Panc1 (cell line): ENCODE data around the gene ELL2. TPM values are rescaled to one million over a fixed set of nuclear protein-coding genes. Genes with fewer than 3 reads are reported as not detected.

Source experiments
- ATAC-seq: fragments of 200-7000 bp; cut with Tn5 transposase; 2 replicates; pipeline ENCODE4 v1.9.1; 2020; ENCODE audit warnings: mild to moderate bottlenecking, moderate library complexity
- BruUV-seq: library from RNA; stranded (reverse); fragments of 400-500 nt; replicated peaks from 2 replicates; lab custom pipeline; 2021; lab: Mats Ljungman, UMichigan
- CTCF ChIA-PET: fragments of 300-600 bp; sonication (Branson Sonifier 250); formaldehyde crosslinking; loops from one replicate; lab custom pipeline; 2022; ENCODE audit warnings: antibody characterized with exemption; lab: Charles Lee
- POLR2A ChIA-PET: fragments of 300-600 bp; sonication (Branson Sonifier 250); formaldehyde crosslinking; loops from one replicate; lab custom pipeline; 2022; ENCODE audit warnings: antibody characterized with exemption; lab: Charles Lee
- DNase-seq: peaks from one replicate; pipeline ENCODE4 v3.0.0-alpha.2; 2010; ENCODE audit warnings: low read depth, low spot score
- H3K27ac ChIP-seq: 2 replicates; pipeline ENCODE4 v1.5.1; 2011; ENCODE audit warnings: mild to moderate bottlenecking, low read length, inconsistent platforms
- H3K27me3 ChIP-seq: fragments of 200-500 bp; sonication (Bioruptor generic); 2 replicates; pipeline ENCODE4 v1.6.0; 2014; ENCODE audit warnings: low read length, inconsistent platforms; ENCODE audit not compliant: control insufficient read depth, insufficient read depth
- H3K36me3 ChIP-seq: fragments of 200-500 bp; sonication (Bioruptor generic); 2 replicates; pipeline ENCODE4 v1.5.1; 2014; ENCODE audit warnings: inconsistent platforms, mild to moderate bottlenecking, low read length, moderate library complexity; ENCODE audit not compliant: control insufficient read depth, insufficient read depth
- H3K4me1 ChIP-seq: 2 replicates; pipeline ENCODE4 v1.5.1; 2011; ENCODE audit warnings: inconsistent platforms, mild to moderate bottlenecking, low read length, moderate library complexity; ENCODE audit not compliant: control insufficient read depth, insufficient read depth
- H3K4me3 ChIP-seq, 2 experiments: 2 replicates each; pipeline ENCODE4 v1.5.1; 2011 to 2012; ENCODE audit warnings: low read depth in 2 of 2, low read length in 2 of 2, mild to moderate bottlenecking in 2 of 2, inconsistent platforms in 1 of 2, moderate library complexity in 1 of 2
- H3K9me3 ChIP-seq: fragments of 200-500 bp; sonication (Bioruptor generic); 2 replicates; pipeline ENCODE4 v1.5.1; 2014; ENCODE audit warnings: low read depth, mild to moderate bottlenecking, inconsistent platforms, low read length, moderate library complexity; ENCODE audit not compliant: control insufficient read depth, insufficient read depth
- POLR2AphosphoS5 ChIP-seq: IDR thresholded peaks from 2 replicates; pipeline ENCODE4 v1.6.1; 2012; ENCODE audit warnings: mild to moderate bottlenecking, low read depth, low read length, moderate library complexity
- SIN3A ChIP-seq: IDR thresholded peaks from 2 replicates; pipeline ENCODE4 v1.6.1; 2012; ENCODE audit warnings: low read depth, mild to moderate bottlenecking, low read length, moderate library complexity, borderline replicate concordance; ENCODE audit not compliant: insufficient read depth
- TCF7L2 ChIP-seq: IDR thresholded peaks from 2 replicates; pipeline ENCODE4 v1.6.1; 2011; ENCODE audit warnings: mild to moderate bottlenecking, low read depth, low read length, inconsistent platforms
- in situ Hi-C: cut with HindIII; loops from 2 replicates; pipeline ENCODE4 v1.10.0; 2016; ENCODE audit warnings: low sequenced_read_pairs, low pct_unique_long_range_greater_than_20kb
- intact Hi-C: fragments of 100-400 bp; cut with micrococcal nuclease; formaldehyde crosslinking; loops from one replicate; pipeline ENCODE4 v1.10.0; 2022; ENCODE audit not compliant: unreplicated experiment
- total RNA-seq: library from RNA; stranded (reverse); gene quantifications from one replicate; pipeline ENCODE4 v1.2.1, GENCODE V29; 2021; ENCODE audit not compliant: unreplicated experiment
- TF ChIP-seq, protein P1 (sequence below): fragments of 450-650 bp; IDR thresholded peaks from 2 replicates; pipeline ENCODE4 v1.5.1; 2017; ENCODE audit warnings: mild to moderate bottlenecking
- TF ChIP-seq, protein P2 (sequence below), 2 experiments: IDR thresholded peaks; 2 replicates each; pipeline ENCODE4 v1.6.1; 2011 to 2012; ENCODE audit warnings: low read depth in 2 of 2, control low read depth in 1 of 2, low read length in 1 of 2, mild to moderate bottlenecking in 1 of 2, moderate library complexity in 1 of 2; ENCODE audit not compliant: insufficient read depth in 1 of 2

ELL2 gene
- total RNA-seq, 1 experiment from 2014 or later = 68.5 TPM

DNA sequence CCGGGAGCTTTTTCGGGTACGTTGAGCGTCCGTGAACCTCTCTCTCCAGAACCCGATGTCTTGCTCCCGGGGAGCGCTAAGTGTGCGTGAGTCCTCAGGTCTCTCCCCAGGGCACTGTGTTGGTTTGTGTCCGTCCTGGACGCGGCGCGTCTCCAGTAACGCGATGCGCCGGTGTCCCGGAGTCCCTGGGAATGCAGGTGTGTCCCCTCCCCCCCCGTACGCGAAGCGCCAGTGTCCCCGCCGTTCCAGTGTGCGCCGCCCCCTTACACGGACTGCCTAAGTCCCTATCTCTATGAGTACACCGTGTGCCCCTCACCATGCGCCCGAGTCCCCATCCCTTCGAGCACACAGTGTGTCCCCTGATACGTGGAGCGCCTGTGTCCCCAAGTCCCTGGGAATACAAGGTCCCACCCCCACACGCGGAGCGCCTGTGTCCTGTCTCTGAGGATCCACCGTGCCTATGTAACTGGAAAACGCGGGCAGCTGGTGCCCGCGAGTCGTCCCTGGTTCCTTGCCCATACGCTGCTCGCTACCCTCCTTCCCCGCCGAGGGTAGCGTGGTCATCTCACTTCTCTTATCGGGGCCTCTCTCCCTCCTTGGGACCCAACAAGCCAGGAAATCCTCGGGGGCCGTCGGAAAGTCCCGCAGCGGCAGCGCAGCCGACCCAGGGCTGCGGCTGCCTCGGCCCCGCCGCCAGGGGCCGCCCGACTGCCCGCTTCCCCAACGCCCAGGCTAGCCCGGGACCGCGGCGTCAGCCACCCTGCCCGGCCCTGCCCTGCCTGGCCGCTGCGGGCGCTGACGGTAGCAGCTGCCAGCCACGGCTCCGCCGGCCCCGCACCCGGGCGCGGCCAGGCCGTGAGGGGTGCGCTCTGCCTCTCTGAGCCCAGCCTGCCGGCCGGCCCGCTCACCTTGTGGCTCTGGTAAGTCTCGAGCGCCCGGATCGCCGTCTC is 709 bp downstream of the ELL2 start:
- no TSS peak for BruUV-seq
- no peaks in the 10 kb centered on the region for H3K27me3 ChIP-seq
- peaks cover 33% of the 10 kb centered on the region for H3K4me1 ChIP-seq
- peak overlapping the region; percentile 98 for H3K4me3 ChIP-seq
- H3K9me3 ChIP-seq = no peaks in the 10 kb centered on the region
- intact Hi-C loops = loop anchor here (10.0 kb wide), 1 partner anchor 204 kb away; no protein-coding TSS in a partner anchor
- TF ChIP-seq POLR2AphosphoS5 (no peak), TCF7L2 (no peak), SIN3A (peak; percentile 69; the same call in 1 of the 2 replicates)
- TF ChIP-seq, protein P1, sequence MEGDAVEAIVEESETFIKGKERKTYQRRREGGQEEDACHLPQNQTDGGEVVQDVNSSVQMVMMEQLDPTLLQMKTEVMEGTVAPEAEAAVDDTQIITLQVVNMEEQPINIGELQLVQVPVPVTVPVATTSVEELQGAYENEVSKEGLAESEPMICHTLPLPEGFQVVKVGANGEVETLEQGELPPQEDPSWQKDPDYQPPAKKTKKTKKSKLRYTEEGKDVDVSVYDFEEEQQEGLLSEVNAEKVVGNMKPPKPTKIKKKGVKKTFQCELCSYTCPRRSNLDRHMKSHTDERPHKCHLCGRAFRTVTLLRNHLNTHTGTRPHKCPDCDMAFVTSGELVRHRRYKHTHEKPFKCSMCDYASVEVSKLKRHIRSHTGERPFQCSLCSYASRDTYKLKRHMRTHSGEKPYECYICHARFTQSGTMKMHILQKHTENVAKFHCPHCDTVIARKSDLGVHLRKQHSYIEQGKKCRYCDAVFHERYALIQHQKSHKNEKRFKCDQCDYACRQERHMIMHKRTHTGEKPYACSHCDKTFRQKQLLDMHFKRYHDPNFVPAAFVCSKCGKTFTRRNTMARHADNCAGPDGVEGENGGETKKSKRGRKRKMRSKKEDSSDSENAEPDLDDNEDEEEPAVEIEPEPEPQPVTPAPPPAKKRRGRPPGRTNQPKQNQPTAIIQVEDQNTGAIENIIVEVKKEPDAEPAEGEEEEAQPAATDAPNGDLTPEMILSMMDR = peak; percentile 97
- TF ChIP-seq, protein P2, sequence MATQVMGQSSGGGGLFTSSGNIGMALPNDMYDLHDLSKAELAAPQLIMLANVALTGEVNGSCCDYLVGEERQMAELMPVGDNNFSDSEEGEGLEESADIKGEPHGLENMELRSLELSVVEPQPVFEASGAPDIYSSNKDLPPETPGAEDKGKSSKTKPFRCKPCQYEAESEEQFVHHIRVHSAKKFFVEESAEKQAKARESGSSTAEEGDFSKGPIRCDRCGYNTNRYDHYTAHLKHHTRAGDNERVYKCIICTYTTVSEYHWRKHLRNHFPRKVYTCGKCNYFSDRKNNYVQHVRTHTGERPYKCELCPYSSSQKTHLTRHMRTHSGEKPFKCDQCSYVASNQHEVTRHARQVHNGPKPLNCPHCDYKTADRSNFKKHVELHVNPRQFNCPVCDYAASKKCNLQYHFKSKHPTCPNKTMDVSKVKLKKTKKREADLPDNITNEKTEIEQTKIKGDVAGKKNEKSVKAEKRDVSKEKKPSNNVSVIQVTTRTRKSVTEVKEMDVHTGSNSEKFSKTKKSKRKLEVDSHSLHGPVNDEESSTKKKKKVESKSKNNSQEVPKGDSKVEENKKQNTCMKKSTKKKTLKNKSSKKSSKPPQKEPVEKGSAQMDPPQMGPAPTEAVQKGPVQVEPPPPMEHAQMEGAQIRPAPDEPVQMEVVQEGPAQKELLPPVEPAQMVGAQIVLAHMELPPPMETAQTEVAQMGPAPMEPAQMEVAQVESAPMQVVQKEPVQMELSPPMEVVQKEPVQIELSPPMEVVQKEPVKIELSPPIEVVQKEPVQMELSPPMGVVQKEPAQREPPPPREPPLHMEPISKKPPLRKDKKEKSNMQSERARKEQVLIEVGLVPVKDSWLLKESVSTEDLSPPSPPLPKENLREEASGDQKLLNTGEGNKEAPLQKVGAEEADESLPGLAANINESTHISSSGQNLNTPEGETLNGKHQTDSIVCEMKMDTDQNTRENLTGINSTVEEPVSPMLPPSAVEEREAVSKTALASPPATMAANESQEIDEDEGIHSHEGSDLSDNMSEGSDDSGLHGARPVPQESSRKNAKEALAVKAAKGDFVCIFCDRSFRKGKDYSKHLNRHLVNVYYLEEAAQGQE (IDR thresholded peaks at IDR 0.05; ENCODE audit: insufficient read depth in 1 of 2, low read depth in 2 of 2, low read length in 1 of 2) = 0 out of 4 replicates have a peak, but pooled peaks of 1 of the 2 experiments have one; percentile 59
- in situ Hi-C loops = no loop called here
- H3K27ac ChIP-seq = peak overlapping the region; percentile 94
- POLR2A ChIA-PET = interaction anchor here (0.5 kb wide), 1 partner anchor 313 kb away, joined by 3 read pairs; no protein-coding TSS in a partner anchor
- CTCF ChIA-PET = interaction anchor here (0.7 kb wide), 1 partner anchor 359 kb away, joined by 5 read pairs; no protein-coding TSS in a partner anchor
- H3K36me3 ChIP-seq = no peaks in the 10 kb centered on the region
- ATAC-seq = peak; percentile 80
- peak; percentile 24 for DNase-seq

DNA sequence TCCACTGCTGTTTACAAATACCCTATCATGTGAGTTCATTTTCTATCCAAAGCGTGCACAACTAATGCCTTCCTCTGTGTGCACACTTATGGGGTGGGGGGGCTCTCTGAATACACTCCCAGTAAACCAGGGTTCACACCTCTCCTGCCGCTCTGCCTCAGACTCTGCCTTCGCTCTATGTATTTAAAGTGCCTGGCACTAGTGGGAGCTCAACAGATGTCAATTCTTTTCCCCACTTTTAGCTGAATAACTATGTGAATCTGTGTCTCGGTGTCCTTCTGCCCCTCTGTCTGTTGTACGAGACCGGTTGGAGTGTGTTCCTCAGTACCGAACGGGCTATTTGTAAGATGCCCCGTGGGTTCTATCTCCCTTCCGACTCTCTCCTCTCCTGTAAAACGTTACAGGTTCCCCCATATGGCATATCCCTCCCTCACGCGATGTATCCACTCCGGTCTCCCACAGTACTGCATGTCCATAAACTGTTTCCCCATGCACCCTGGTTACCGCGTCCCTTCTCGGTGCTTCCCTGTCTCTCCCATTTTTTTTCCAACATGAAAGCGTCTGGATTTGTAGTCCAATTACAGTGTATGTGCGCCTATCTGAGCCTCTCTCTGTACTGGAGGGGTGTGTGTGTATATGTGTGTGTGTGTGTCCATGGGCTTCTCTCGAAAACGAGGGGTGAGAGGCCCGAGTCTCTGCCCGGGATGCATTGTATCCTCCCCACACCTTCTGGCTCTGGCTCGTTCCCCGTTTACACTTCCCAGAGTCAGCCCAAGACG is 1.6 kb downstream of the ELL2 start:
- H3K4me3 ChIP-seq = peak overlapping the region; percentile 98
- ChIA-PET CTCF (interaction anchor here (0.7 kb wide), 1 partner anchor 360 kb away, joined by 5 read pairs; no protein-coding TSS in a partner anchor), POLR2A (interaction anchor here (0.7 kb wide), 1 partner anchor 20 kb away, joined by 3 read pairs; no protein-coding TSS in a partner anchor)
- ATAC-seq (no peak), DNase-seq (peak; percentile 28)
- no peaks in the 10 kb centered on the region for H3K9me3 ChIP-seq
- H3K27ac ChIP-seq = peak overlapping the region; percentile 94
- no peak for TF ChIP-seq TCF7L2
- TF ChIP-seq, protein P1 = peak; percentile 37
- TSS peak; percentile 52 for BruUV-seq
- no peaks in the 10 kb centered on the region for H3K27me3 ChIP-seq
- no peaks in the 10 kb centered on the region for H3K36me3 ChIP-seq
- in situ Hi-C loops (no loop called here), intact Hi-C loops (loop anchor here (5.0 to 10.0 kb wide), 2 partner anchors 205 to 377 kb away; no protein-coding TSS in a partner anchor)
- peaks cover 37% of the 10 kb centered on the region for H3K4me1 ChIP-seq
